DND-41 (cell line): ENCODE measurements around the gene TEKT5.

Experiments used
- EZH2 ChIP-seq: IDR thresholded peaks from 3 replicates; pipeline ENCODE4 v1.6.1; 2012; ENCODE audit warnings: borderline replicate concordance, low read depth, mild to moderate bottlenecking, moderate library complexity, low read length, inconsistent platforms; ENCODE audit not compliant: severe bottlenecking
- TF ChIP-seq, protein P1 (sequence below): IDR thresholded peaks from 2 replicates; pipeline ENCODE4 v1.5.1; 2012; ENCODE audit warnings: borderline replicate concordance, low read length, moderate library complexity, mild to moderate bottlenecking; ENCODE audit not compliant: poor library complexity, severe bottlenecking; ENCODE audit errors: extremely low read depth

DNA sequence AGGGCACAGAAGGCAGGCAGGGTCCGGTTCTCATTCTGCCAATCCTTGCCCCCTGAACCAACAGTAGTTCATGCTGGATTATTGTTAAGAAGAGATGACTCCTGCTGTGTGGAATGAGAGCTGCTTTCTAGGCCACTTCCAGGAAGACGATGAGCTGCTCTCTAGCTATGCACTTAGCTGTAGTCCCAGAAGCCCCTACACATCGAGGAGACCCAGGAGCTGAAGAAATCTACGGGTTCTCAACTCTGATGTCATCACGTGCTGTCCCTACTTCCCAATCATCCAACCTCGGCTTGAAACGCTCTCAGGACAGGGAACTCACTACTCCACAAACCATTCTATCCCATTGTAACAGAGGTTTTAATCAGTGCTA is 85.3 kb downstream of the TEKT5 start:
- TF ChIP-seq, protein P1, sequence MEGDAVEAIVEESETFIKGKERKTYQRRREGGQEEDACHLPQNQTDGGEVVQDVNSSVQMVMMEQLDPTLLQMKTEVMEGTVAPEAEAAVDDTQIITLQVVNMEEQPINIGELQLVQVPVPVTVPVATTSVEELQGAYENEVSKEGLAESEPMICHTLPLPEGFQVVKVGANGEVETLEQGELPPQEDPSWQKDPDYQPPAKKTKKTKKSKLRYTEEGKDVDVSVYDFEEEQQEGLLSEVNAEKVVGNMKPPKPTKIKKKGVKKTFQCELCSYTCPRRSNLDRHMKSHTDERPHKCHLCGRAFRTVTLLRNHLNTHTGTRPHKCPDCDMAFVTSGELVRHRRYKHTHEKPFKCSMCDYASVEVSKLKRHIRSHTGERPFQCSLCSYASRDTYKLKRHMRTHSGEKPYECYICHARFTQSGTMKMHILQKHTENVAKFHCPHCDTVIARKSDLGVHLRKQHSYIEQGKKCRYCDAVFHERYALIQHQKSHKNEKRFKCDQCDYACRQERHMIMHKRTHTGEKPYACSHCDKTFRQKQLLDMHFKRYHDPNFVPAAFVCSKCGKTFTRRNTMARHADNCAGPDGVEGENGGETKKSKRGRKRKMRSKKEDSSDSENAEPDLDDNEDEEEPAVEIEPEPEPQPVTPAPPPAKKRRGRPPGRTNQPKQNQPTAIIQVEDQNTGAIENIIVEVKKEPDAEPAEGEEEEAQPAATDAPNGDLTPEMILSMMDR, result no peak
- TF ChIP-seq EZH2, result no peak
